Panc1 (cell line): ENCODE measurements around the gene SAT1.

ENCODE experiments used
- CTCF ChIP-seq: fragments of 450-650 bp; IDR thresholded peaks from 2 replicates; pipeline ENCODE4 v1.5.1; 2017; ENCODE audit warnings: mild to moderate bottlenecking
- POLR2AphosphoS5 ChIP-seq: IDR thresholded peaks from 2 replicates; pipeline ENCODE4 v1.6.1; 2012; ENCODE audit warnings: mild to moderate bottlenecking, low read depth, low read length, moderate library complexity
- REST ChIP-seq, 2 experiments: IDR thresholded peaks; 2 replicates each; pipeline ENCODE4 v1.6.1; 2011 to 2012; ENCODE audit warnings: low read depth in 2 of 2, control low read depth in 1 of 2, low read length in 1 of 2, mild to moderate bottlenecking in 1 of 2, moderate library complexity in 1 of 2; ENCODE audit not compliant: insufficient read depth in 1 of 2
- SIN3A ChIP-seq: IDR thresholded peaks from 2 replicates; pipeline ENCODE4 v1.6.1; 2012; ENCODE audit warnings: low read depth, mild to moderate bottlenecking, low read length, moderate library complexity, borderline replicate concordance; ENCODE audit not compliant: insufficient read depth
- TCF7L2 ChIP-seq: IDR thresholded peaks from 2 replicates; pipeline ENCODE4 v1.6.1; 2011; ENCODE audit warnings: mild to moderate bottlenecking, low read depth, low read length, inconsistent platforms

- TF ChIP-seq SIN3A (no peak), CTCF (no peak), POLR2AphosphoS5 (no peak), REST (IDR thresholded peaks at IDR 0.05; ENCODE audit: insufficient read depth in 1 of 2, low read depth in 2 of 2, low read length in 1 of 2) (no peak), TCF7L2 (no peak)
These were observed 33.8 kb upstream of the SAT1 start for GRCh38 chrX:23749129-23749528.
